Astrocyte of the cerebellum (primary cell): ENCODE results near the gene PMPCA.

Experiments used
- DNase-seq: peaks from one replicate; pipeline ENCODE4 v3.0.0-alpha.2; 2011; ENCODE audit warnings: low read depth
- H3K4me3 ChIP-seq: 2 replicates; pipeline ENCODE4 v1.5.1; 2011; ENCODE audit warnings: mild to moderate bottlenecking, low read depth, low read length, moderate library complexity
- CTCF ChIP-seq: IDR thresholded peaks from 2 replicates; pipeline ENCODE4 v1.5.1; 2012; ENCODE audit warnings: low read length, low read depth, moderate library complexity, mild to moderate bottlenecking; ENCODE audit errors: missing control alignments
- in situ Hi-C: cut with HindIII; loops from 2 replicates; pipeline ENCODE4 v1.10.0; 2017; ENCODE audit warnings: low sequenced_read_pairs

Gene PMPCA

GRCh38 chr9:136444102-136444501 lies 33.6 kb downstream of the PMPCA start:
- no peak for TF ChIP-seq CTCF
- DNase-seq = no peak
- H3K4me3 ChIP-seq = no peak overlapping the region
- in situ Hi-C loops = no loop called here

GRCh38 chr9:136445799-136446198 lies 35.3 kb downstream of the PMPCA start:
- TF ChIP-seq CTCF = no peak
- H3K4me3 ChIP-seq = no peak overlapping the region
- no peak for DNase-seq
- in situ Hi-C loops = no loop called here

GRCh38 chr9:136447173-136447778 lies 36.8 kb downstream of the PMPCA start:
- no peak overlapping the region for H3K4me3 ChIP-seq
- DNase-seq = no peak
- no peak for TF ChIP-seq CTCF
- in situ Hi-C loops = no loop called here

GRCh38 chr9:136448655-136449054 lies 38.2 kb downstream of the PMPCA start:
- no peak for TF ChIP-seq CTCF
- DNase-seq = no peak
- H3K4me3 ChIP-seq = no peak overlapping the region
- in situ Hi-C loops = no loop called here

- in situ Hi-C loops = no loop called here
- no peak overlapping the region for H3K4me3 ChIP-seq
- DNase-seq = no peak
- TF ChIP-seq CTCF = no peak
These were observed 40.9 kb downstream of the PMPCA start for GRCh38 chr9:136451221-136451877.

- in situ Hi-C loops = no loop called here
- TF ChIP-seq CTCF = no peak
- no peak for DNase-seq
- no peak overlapping the region for H3K4me3 ChIP-seq
These were observed 42.9 kb downstream of the PMPCA start for GRCh38 chr9:136453326-136453725.
